ENCODE measurements around the gene TPO. TPM values are rescaled to one million over a fixed set of nuclear protein-coding genes. Genes with fewer than 3 reads are reported as not detected.

TPO gene
- not detected for polyA plus RNA-seq (2013, experiment 1 of 2)
- not detected for polyA plus RNA-seq (2013, experiment 2 of 2)

GRCh38 chr2:1413156-1413710 is at the start of gene TPO:
Gene TPO (plus strand): TSS chr2:1413463. CDS start chr2:1414409, 946 bp downstream.
- 0 out of 2 replicates have a peak, but pooled peaks cover 3% of the 10 kb centered on the region for H3K27me3 ChIP-seq (ENCODE audit: insufficient read depth, low read length)
- no peak within 1 kb of the TSS for H3K27ac ChIP-seq (ENCODE audit: low read depth, low read length)
- H3K4me1 ChIP-seq (ENCODE audit: insufficient read depth, low read length), result 0 out of 2 replicates have a peak, but pooled peaks cover 6% of the 10 kb centered on the region
- no peaks in the 10 kb centered on the region for H3K36me3 ChIP-seq (ENCODE audit: insufficient read depth, low read length)
- 92% methylated on average over 15 of the region's 15 CpGs for WGBS
- no peak within 1 kb of the TSS for H3K9ac ChIP-seq (ENCODE audit: low read depth, low read length)
- no peak within 1 kb of the TSS for H3K4me3 ChIP-seq (ENCODE audit: low read length)
- H3K9me3 ChIP-seq (ENCODE audit: insufficient read depth, low read depth, low read length), result no peaks in the 10 kb centered on the region

GRCh38 chr2:1366546-1367134 is 46.6 kb upstream of the TPO start:
- Histone ChIP-seq H3K27me3 (ENCODE audit: insufficient read depth, low read length) (no peaks in the 10 kb centered on the region), H3K9ac (ENCODE audit: low read depth, low read length) (no peak overlapping the region), H3K9me3 (ENCODE audit: insufficient read depth, low read depth, low read length) (no peaks in the 10 kb centered on the region), H3K36me3 (ENCODE audit: insufficient read depth, low read length) (no peaks in the 10 kb centered on the region), H3K4me1 (ENCODE audit: insufficient read depth, low read length) (no peaks in the 10 kb centered on the region), H3K27ac (ENCODE audit: low read depth, low read length) (no peak overlapping the region), H3K4me3 (ENCODE audit: low read length) (no peak overlapping the region)
- WGBS, result 94% methylated on average over 20 of the region's 20 CpGs

DNA sequence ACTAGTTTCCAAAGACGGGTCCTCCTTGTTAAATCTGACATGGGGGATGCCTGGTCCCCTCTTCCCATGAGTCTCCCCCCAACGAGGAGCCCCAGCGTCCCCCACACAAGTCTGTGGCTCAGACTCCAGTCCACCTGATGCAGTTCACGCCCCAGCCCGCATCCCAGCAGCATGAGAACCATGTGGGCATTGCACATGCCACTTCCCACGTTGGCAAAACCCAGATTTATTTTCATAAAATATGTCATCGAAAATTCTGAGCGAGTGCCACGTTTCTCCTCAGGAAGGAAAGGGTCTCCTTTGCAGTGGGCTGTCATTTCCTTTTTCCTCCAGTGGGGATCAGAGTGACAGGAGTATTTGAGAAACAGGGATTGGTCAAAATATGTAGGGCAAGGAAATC is 45.7 kb upstream of the TPO start:
- Histone ChIP-seq H3K4me1 (ENCODE audit: insufficient read depth, low read length) (no peaks in the 10 kb centered on the region), H3K27ac (ENCODE audit: low read depth, low read length) (no peak overlapping the region), H3K9me3 (ENCODE audit: insufficient read depth, low read depth, low read length) (no peaks in the 10 kb centered on the region), H3K36me3 (ENCODE audit: insufficient read depth, low read length) (no peaks in the 10 kb centered on the region), H3K4me3 (ENCODE audit: low read length) (no peak overlapping the region), H3K27me3 (ENCODE audit: insufficient read depth, low read length) (no peaks in the 10 kb centered on the region), H3K9ac (ENCODE audit: low read depth, low read length) (no peak overlapping the region)
- WGBS, result 93% methylated on average over 9 of the region's 9 CpGs

DNA sequence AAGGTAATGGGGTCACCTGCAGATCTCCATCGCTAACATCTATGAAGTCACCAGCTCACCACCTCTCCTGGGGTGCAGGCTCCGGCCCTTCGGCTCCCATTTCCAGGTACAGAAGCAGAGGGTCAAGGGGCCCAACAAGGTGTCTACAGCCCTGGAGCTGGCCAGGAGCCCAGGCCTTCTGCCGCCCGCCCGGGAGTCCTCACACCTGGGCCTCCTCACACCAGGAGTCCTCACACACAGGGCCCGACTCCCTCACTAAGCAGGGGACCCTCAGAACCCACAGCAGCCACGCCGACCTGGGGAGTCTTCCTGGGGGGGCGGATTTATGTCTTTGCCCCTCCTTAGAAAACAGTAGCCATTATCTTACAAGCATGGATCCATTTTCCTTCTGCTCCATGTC is 43.4 kb upstream of the TPO start:
- H3K9ac ChIP-seq (ENCODE audit: low read depth, low read length), result no peak overlapping the region
- no peaks in the 10 kb centered on the region for H3K9me3 ChIP-seq (ENCODE audit: insufficient read depth, low read depth, low read length)
- 92% methylated on average over 10 of the region's 10 CpGs for WGBS
- H3K36me3 ChIP-seq (ENCODE audit: insufficient read depth, low read length), result no peaks in the 10 kb centered on the region
- no peaks in the 10 kb centered on the region for H3K27me3 ChIP-seq (ENCODE audit: insufficient read depth, low read length)
- H3K4me1 ChIP-seq (ENCODE audit: insufficient read depth, low read length), result no peaks in the 10 kb centered on the region
- no peak overlapping the region for H3K27ac ChIP-seq (ENCODE audit: low read depth, low read length)
- no peak overlapping the region for H3K4me3 ChIP-seq (ENCODE audit: low read length)

DNA sequence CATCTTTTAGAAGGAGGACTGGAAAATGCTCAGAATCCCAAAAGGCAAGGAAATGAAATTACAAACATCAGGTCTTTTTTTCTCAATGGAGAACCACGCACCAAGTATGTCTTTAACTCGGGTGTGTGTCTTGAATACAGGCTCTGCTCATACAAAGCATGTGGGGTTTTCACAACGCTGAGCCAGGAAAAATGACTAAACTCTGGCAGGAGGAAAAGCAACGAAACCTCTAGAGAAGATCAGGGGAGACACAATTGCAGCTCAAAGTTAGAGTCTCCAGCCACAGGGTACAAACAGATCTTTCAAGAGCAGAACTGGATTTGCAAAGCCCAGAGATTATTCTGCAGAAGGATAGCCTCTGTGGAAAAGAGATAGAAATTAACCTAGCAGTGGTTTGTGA is 42.8 kb upstream of the TPO start:
- no peaks in the 10 kb centered on the region for H3K36me3 ChIP-seq (ENCODE audit: insufficient read depth, low read length)
- WGBS, result 91% methylated on average over 4 of the region's 4 CpGs
- no peaks in the 10 kb centered on the region for H3K4me1 ChIP-seq (ENCODE audit: insufficient read depth, low read length)
- H3K9ac ChIP-seq (ENCODE audit: low read depth, low read length), result no peak overlapping the region
- H3K4me3 ChIP-seq (ENCODE audit: low read length), result no peak overlapping the region
- H3K27me3 ChIP-seq (ENCODE audit: insufficient read depth, low read length), result no peaks in the 10 kb centered on the region
- H3K9me3 ChIP-seq (ENCODE audit: insufficient read depth, low read depth, low read length), result no peaks in the 10 kb centered on the region
- H3K27ac ChIP-seq (ENCODE audit: low read depth, low read length), result no peak overlapping the region

GRCh38 chr2:1371082-1371481 is 42.2 kb upstream of the TPO start:
- H3K36me3 ChIP-seq (ENCODE audit: insufficient read depth, low read length), result no peaks in the 10 kb centered on the region
- no peak overlapping the region for H3K27ac ChIP-seq (ENCODE audit: low read depth, low read length)
- H3K9ac ChIP-seq (ENCODE audit: low read depth, low read length), result no peak overlapping the region
- no peaks in the 10 kb centered on the region for H3K27me3 ChIP-seq (ENCODE audit: insufficient read depth, low read length)
- no peaks in the 10 kb centered on the region for H3K9me3 ChIP-seq (ENCODE audit: insufficient read depth, low read depth, low read length)
- WGBS, result 95% methylated on average over 11 of the region's 11 CpGs
- H3K4me1 ChIP-seq (ENCODE audit: insufficient read depth, low read length), result no peaks in the 10 kb centered on the region
- no peak overlapping the region for H3K4me3 ChIP-seq (ENCODE audit: low read length)

- Histone ChIP-seq H3K36me3 (ENCODE audit: insufficient read depth, low read length) (no peaks in the 10 kb centered on the region), H3K27me3 (ENCODE audit: insufficient read depth, low read length) (no peaks in the 10 kb centered on the region), H3K4me3 (ENCODE audit: low read length) (no peak overlapping the region), H3K9ac (ENCODE audit: low read depth, low read length) (no peak overlapping the region), H3K4me1 (ENCODE audit: insufficient read depth, low read length) (no peaks in the 10 kb centered on the region), H3K9me3 (ENCODE audit: insufficient read depth, low read depth, low read length) (no peaks in the 10 kb centered on the region), H3K27ac (ENCODE audit: low read depth, low read length) (no peak overlapping the region)
- WGBS, result 90% methylated on average over 12 of the region's 12 CpGs
These were observed 39.4 kb upstream of the TPO start for GRCh38 chr2:1373830-1374229.

DNA sequence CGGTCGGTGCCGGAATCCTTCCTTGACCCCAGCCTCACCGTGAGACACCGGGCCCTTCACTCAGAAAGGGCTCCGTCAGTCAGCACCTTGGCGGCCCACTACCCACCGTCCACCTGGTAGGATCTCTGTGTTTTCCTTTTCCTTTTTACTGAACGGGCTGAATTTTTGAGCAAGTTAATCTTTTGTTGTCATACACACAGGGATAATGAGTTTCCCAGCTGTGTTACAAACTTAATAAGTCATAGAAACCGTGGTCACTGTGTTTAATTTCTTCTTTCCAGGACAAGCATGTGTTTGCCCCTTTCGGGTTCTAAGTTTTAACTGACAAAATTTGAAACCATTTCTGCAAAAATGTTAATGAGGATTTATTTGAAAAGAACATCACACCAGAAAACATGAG is 39.0 kb upstream of the TPO start:
- H3K27ac ChIP-seq (ENCODE audit: low read depth, low read length), result no peak overlapping the region
- H3K4me1 ChIP-seq (ENCODE audit: insufficient read depth, low read length), result no peaks in the 10 kb centered on the region
- no peak overlapping the region for H3K9ac ChIP-seq (ENCODE audit: low read depth, low read length)
- H3K27me3 ChIP-seq (ENCODE audit: insufficient read depth, low read length), result no peaks in the 10 kb centered on the region
- 95% methylated on average over 11 of the region's 11 CpGs for WGBS
- no peaks in the 10 kb centered on the region for H3K9me3 ChIP-seq (ENCODE audit: insufficient read depth, low read depth, low read length)
- no peaks in the 10 kb centered on the region for H3K36me3 ChIP-seq (ENCODE audit: insufficient read depth, low read length)
- no peak overlapping the region for H3K4me3 ChIP-seq (ENCODE audit: low read length)

DNA sequence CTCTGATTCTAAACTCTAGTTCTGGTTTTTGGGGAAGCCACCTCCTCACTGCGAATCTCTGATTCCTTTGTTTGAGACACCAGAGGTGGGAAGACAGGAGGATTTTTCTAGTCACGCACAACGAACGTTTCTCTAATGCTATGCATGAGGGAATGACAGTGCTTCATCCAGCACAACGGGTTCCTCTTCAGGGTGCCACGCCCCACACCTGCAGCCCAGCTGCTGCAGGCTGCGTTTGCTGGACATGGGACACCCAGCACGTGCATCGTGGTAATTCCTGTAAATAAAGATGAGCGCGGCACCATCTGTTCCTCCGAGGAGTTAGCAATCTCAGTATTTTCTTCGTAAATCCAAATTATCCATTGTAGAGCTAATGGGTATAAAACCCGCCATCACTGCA is 37.5 kb upstream of the TPO start:
- no peak overlapping the region for H3K27ac ChIP-seq (ENCODE audit: low read depth, low read length)
- no peaks in the 10 kb centered on the region for H3K27me3 ChIP-seq (ENCODE audit: insufficient read depth, low read length)

GRCh38 chr2:1377473-1377872 is 35.8 kb upstream of the TPO start:
- no peaks in the 10 kb centered on the region; the same call in 1 of the 2 replicates for H3K27me3 ChIP-seq (ENCODE audit: insufficient read depth, low read length)
- no peak overlapping the region for H3K4me3 ChIP-seq (ENCODE audit: low read length)
- no peak overlapping the region for H3K9ac ChIP-seq (ENCODE audit: low read depth, low read length)
- no peak overlapping the region for H3K27ac ChIP-seq (ENCODE audit: low read depth, low read length)
- H3K9me3 ChIP-seq (ENCODE audit: insufficient read depth, low read depth, low read length), result no peaks in the 10 kb centered on the region
- H3K36me3 ChIP-seq (ENCODE audit: insufficient read depth, low read length), result no peaks in the 10 kb centered on the region
- H3K4me1 ChIP-seq (ENCODE audit: insufficient read depth, low read length), result no peaks in the 10 kb centered on the region
- 90% methylated on average over 6 of the region's 6 CpGs for WGBS

More for the DNA sequence above, 37.5 kb upstream of the TPO start:
- Histone ChIP-seq H3K9me3 (ENCODE audit: insufficient read depth, low read depth, low read length) (no peaks in the 10 kb centered on the region), H3K36me3 (ENCODE audit: insufficient read depth, low read length) (no peaks in the 10 kb centered on the region), H3K4me1 (ENCODE audit: insufficient read depth, low read length) (no peaks in the 10 kb centered on the region), H3K4me3 (ENCODE audit: low read length) (no peak overlapping the region), H3K9ac (ENCODE audit: low read depth, low read length) (no peak overlapping the region)
- 95% methylated on average over 14 of the region's 14 CpGs for WGBS

- Histone ChIP-seq H3K9me3 (ENCODE audit: insufficient read depth, low read depth, low read length) (no peaks in the 10 kb centered on the region), H3K36me3 (ENCODE audit: insufficient read depth, low read length) (no peaks in the 10 kb centered on the region), H3K27ac (ENCODE audit: low read depth, low read length) (no peak overlapping the region), H3K4me3 (ENCODE audit: low read length) (no peak overlapping the region), H3K27me3 (ENCODE audit: insufficient read depth, low read length) (no peaks in the 10 kb centered on the region; the same call in 1 of the 2 replicates), H3K4me1 (ENCODE audit: insufficient read depth, low read length) (no peaks in the 10 kb centered on the region), H3K9ac (ENCODE audit: low read depth, low read length) (no peak overlapping the region)
- 90% methylated on average over 17 of the region's 17 CpGs for WGBS
These were observed 34.7 kb upstream of the TPO start for GRCh38 chr2:1378456-1379150.
